ENCODE results near the gene CTNNA3.
"Not testable (repeated sequence)": the region's sequence is repeated elsewhere in the genome, so short reads cannot be mapped to it uniquely, and the experiment has no call there.

CTNNA3 gene

GRCh38 chr10:67696029-67696428 is at the start of gene CTNNA3:
TSS of gene CTNNA3 (minus strand) at chr10:67696195.
- no peak for DNase-seq

- no peak for DNase-seq
Observed at GRCh38 chr10:67735430-67735829, 39.4 kb upstream of the CTNNA3 start.

- DNase-seq: no peak
Observed at GRCh38 chr10:67733511-67733910, 37.5 kb upstream of the CTNNA3 start.

GRCh38 chr10:67725567-67725966 is 29.6 kb upstream of the CTNNA3 start:
- DNase-seq: no peak

- no peak for DNase-seq
Observed at GRCh38 chr10:67723601-67724000, 27.6 kb upstream of the CTNNA3 start.

- no peak for DNase-seq
Observed at GRCh38 chr10:67722113-67722512, 26.1 kb upstream of the CTNNA3 start.

- DNase-seq: not testable (repeated sequence)
Observed at GRCh38 chr10:67716455-67716854, 20.5 kb upstream of the CTNNA3 start.

- DNase-seq: no peak
Observed at GRCh38 chr10:67705921-67706320, 9.9 kb upstream of the CTNNA3 start.

GRCh38 chr10:67699613-67700270 is 3.7 kb upstream of the CTNNA3 start:
- DNase-seq: peak; percentile 65

GRCh38 chr10:67698164-67698563 is 2.2 kb upstream of the CTNNA3 start:
- DNase-seq: no peak

- peak; percentile 85 for DNase-seq
Observed at GRCh38 chr10:67697724-67698131, 1.7 kb upstream of the CTNNA3 start.

- DNase-seq: no peak
Observed at GRCh38 chr10:67696679-67697078, 684 bp upstream of the CTNNA3 start.

- no peak for DNase-seq
Observed at GRCh38 chr10:67695555-67695954, 440 bp downstream of the CTNNA3 start.

GRCh38 chr10:67691861-67692260 is 4.1 kb downstream of the CTNNA3 start:
- DNase-seq: not testable (repeated sequence)

GRCh38 chr10:67690540-67690939 is 5.5 kb downstream of the CTNNA3 start:
- not testable (repeated sequence) for DNase-seq

GRCh38 chr10:67684140-67684539 is 11.9 kb downstream of the CTNNA3 start:
- DNase-seq: not testable (repeated sequence)

- no peak for DNase-seq
Observed at GRCh38 chr10:67678335-67678974, 17.5 kb downstream of the CTNNA3 start.

- DNase-seq: no peak
Observed at GRCh38 chr10:67676208-67676825, 19.7 kb downstream of the CTNNA3 start.

- no peak for DNase-seq
Observed at GRCh38 chr10:67670401-67670800, 25.6 kb downstream of the CTNNA3 start.

GRCh38 chr10:67669978-67670377 is 26.0 kb downstream of the CTNNA3 start:
- DNase-seq: no peak

- DNase-seq: no peak
Observed at GRCh38 chr10:67668448-67668847, 27.5 kb downstream of the CTNNA3 start.

GRCh38 chr10:67667035-67667425 is 29.0 kb downstream of the CTNNA3 start:
- no peak for DNase-seq

GRCh38 chr10:67666416-67667034 is 29.5 kb downstream of the CTNNA3 start:
- DNase-seq: peak; percentile 77

- DNase-seq: peak; percentile 82
Observed at GRCh38 chr10:67665491-67665890, 30.5 kb downstream of the CTNNA3 start.
